Activated CD8-positive, alpha-beta T cell treated with anti-CD3 and anti-CD28 coated beads for 36 hours (primary cell): ENCODE measurements around the gene NALCN. TPM values are rescaled to one million over a fixed set of nuclear protein-coding genes. Genes with fewer than 3 reads are reported as not detected.

Source experiments
- ATAC-seq: fragments of 200-7000 bp; cut with Tn5 transposase; one replicate; pipeline ENCODE4 v1.10.0; 2021; ENCODE audit warnings: mild to moderate bottlenecking, moderate library complexity
- CTCF ChIA-PET: fragments of 350-600 bp; sonication (Branson Sonifier 250); formaldehyde crosslinking; loops from one replicate; lab custom pipeline; 2021; ENCODE audit warnings: antibody characterized with exemption; lab: Charles Lee
- POLR2A ChIA-PET: fragments of 350-600 bp; sonication (Branson Sonifier 250); formaldehyde crosslinking; loops from one replicate; lab custom pipeline; 2021; ENCODE audit warnings: antibody characterized with exemption; lab: Charles Lee
- DNase-seq: peaks from one replicate; pipeline ENCODE4 v3.0.0-alpha.2; 2020
- H3K27ac Mint-ChIP-seq: one replicate; pipeline ENCODE4 v1.8.0; 2021; ENCODE audit warnings: mild to moderate bottlenecking, mixed read lengths
- H3K27me3 Mint-ChIP-seq: one replicate; pipeline ENCODE4 v1.8.0; 2021; ENCODE audit warnings: mixed read lengths
- H3K36me3 Mint-ChIP-seq: one replicate; pipeline ENCODE4 v1.8.0; 2021; ENCODE audit warnings: low read depth, mixed read lengths
- H3K4me1 Mint-ChIP-seq: one replicate; pipeline ENCODE4 v1.8.0; 2021; ENCODE audit warnings: low read depth, mixed read lengths
- H3K4me3 Mint-ChIP-seq: one replicate; pipeline ENCODE4 v1.8.0; 2021; ENCODE audit warnings: mild to moderate bottlenecking, moderate library complexity, mixed read lengths
- H3K9me3 Mint-ChIP-seq: one replicate; pipeline ENCODE4 v1.8.0; 2021; ENCODE audit warnings: mixed read lengths
- CTCF ChIP-seq: fragments of 200-600 bp; IDR thresholded peaks from one replicate; pipeline ENCODE4 v1.8.0; 2022; ENCODE audit warnings: antibody characterized with exemption, mild to moderate bottlenecking
- intact Hi-C: fragments of 100-400 bp; cut with micrococcal nuclease; formaldehyde crosslinking; loops from one replicate; pipeline ENCODE4 v1.10.0; 2022
- total RNA-seq, 2 experiments: library from RNA; stranded (reverse); gene quantifications; one replicate each; pipeline ENCODE4 v1.2.3, GENCODE V29; 2021

NALCN gene
- total RNA-seq, 2 experiments from 2014 or later: not detected

- ChIA-PET CTCF (no interaction called here), POLR2A (no interaction called here)
- H3K4me1 Mint-ChIP-seq: no peaks in the 10 kb centered on the region
- DNase-seq: no peak
- ATAC-seq: no peak
- H3K27ac Mint-ChIP-seq: no peak overlapping the region
- H3K9me3 Mint-ChIP-seq: no peaks in the 10 kb centered on the region
- peaks cover 2% of the 10 kb centered on the region for H3K27me3 Mint-ChIP-seq
- no peak overlapping the region for H3K4me3 Mint-ChIP-seq
- no peaks in the 10 kb centered on the region for H3K36me3 Mint-ChIP-seq
- no peak for TF ChIP-seq CTCF
- intact Hi-C loops: no loop called here
These were observed 77.1 kb downstream of the NALCN start for GRCh38 chr13:101339202-101339601.

- Mint-ChIP-seq H3K9me3 (no peaks in the 10 kb centered on the region), H3K27ac (no peak overlapping the region), H3K4me3 (no peak overlapping the region), H3K27me3 (no peaks in the 10 kb centered on the region), H3K36me3 (no peaks in the 10 kb centered on the region), H3K4me1 (no peaks in the 10 kb centered on the region)
- intact Hi-C loops: no loop called here
- no peak for DNase-seq
- POLR2A ChIA-PET: no interaction called here
- ATAC-seq: no peak
- CTCF ChIA-PET: no interaction called here
- TF ChIP-seq CTCF: no peak
These were observed 83.7 kb downstream of the NALCN start for GRCh38 chr13:101332583-101332982.

GRCh38 chr13:101331731-101332130 lies 84.6 kb downstream of the NALCN start:
- TF ChIP-seq CTCF: no peak
- no peak overlapping the region for H3K27ac Mint-ChIP-seq
- ChIA-PET CTCF (no interaction called here), POLR2A (no interaction called here)
- intact Hi-C loops: no loop called here
- no peaks in the 10 kb centered on the region for H3K27me3 Mint-ChIP-seq
- no peaks in the 10 kb centered on the region for H3K36me3 Mint-ChIP-seq
- H3K9me3 Mint-ChIP-seq: no peaks in the 10 kb centered on the region
- DNase-seq (no peak), ATAC-seq (no peak)
- no peaks in the 10 kb centered on the region for H3K4me1 Mint-ChIP-seq
- no peak overlapping the region for H3K4me3 Mint-ChIP-seq

GRCh38 chr13:101327871-101328270 lies 88.4 kb downstream of the NALCN start:
- ATAC-seq: no peak
- no peak for TF ChIP-seq CTCF
- H3K36me3 Mint-ChIP-seq: no peaks in the 10 kb centered on the region
- no peak overlapping the region for H3K27ac Mint-ChIP-seq
- CTCF ChIA-PET: no interaction called here
- no peak overlapping the region for H3K4me3 Mint-ChIP-seq
- POLR2A ChIA-PET: no interaction called here
- no peaks in the 10 kb centered on the region for H3K27me3 Mint-ChIP-seq
- no peaks in the 10 kb centered on the region for H3K9me3 Mint-ChIP-seq
- intact Hi-C loops: no loop called here
- DNase-seq: no peak
- no peaks in the 10 kb centered on the region for H3K4me1 Mint-ChIP-seq

- no peak for TF ChIP-seq CTCF
- ChIA-PET CTCF (no interaction called here), POLR2A (no interaction called here)
- H3K36me3 Mint-ChIP-seq: no peaks in the 10 kb centered on the region
- DNase-seq: no peak
- H3K27ac Mint-ChIP-seq: no peak overlapping the region
- H3K27me3 Mint-ChIP-seq: no peaks in the 10 kb centered on the region
- no peak for ATAC-seq
- no peaks in the 10 kb centered on the region for H3K9me3 Mint-ChIP-seq
- intact Hi-C loops: no loop called here
- no peak overlapping the region for H3K4me3 Mint-ChIP-seq
- H3K4me1 Mint-ChIP-seq: no peaks in the 10 kb centered on the region
These were observed 89.6 kb downstream of the NALCN start for GRCh38 chr13:101326710-101327109.
